ENCODE data around the gene APBA1.
"Not testable (repeated sequence)": the region's sequence is repeated elsewhere in the genome, so short reads cannot be mapped to it uniquely, and the experiment has no call there.

APBA1 gene

DNA sequence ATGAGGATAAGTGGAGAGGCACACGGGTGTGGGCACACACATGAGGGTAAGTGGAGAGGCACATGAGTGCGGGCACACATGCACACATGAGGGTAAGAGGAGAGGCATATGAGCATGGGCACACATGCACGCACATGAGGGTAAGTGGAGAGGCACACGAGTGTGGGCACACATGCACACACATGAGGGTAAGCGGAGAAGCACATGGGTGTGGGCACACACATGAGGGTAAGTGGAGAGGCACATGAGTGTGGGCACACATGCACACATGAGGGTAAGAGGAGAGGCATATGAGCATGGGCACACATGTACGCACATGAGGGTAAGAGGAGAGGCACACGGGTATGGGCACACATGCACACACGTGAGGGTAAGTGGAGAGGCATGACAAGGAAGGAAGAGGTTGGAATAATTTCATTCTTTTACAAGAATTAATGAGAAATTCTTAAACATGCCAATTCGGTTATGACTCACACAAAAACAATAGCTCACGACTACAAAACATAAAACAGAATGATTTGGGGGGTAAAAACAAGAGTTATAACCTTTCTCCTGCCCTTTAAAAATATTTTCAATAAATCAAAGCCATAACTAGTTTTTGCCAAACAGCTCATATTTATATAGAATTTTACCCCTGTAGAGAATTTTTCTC is 67.5 kb downstream of the APBA1 start:
- peaks cover 4% of the 10 kb centered on the region for H3K27me3 Mint-ChIP-seq
- no peaks in the 10 kb centered on the region for H3K9me3 Mint-ChIP-seq (ENCODE audit: low read depth)
- H3K4me3 Mint-ChIP-seq: no peak overlapping the region
- H3K27ac Mint-ChIP-seq: no peak overlapping the region
- peaks cover 3% of the 10 kb centered on the region for H3K36me3 Mint-ChIP-seq
- no peaks in the 10 kb centered on the region for H3K4me1 Mint-ChIP-seq (ENCODE audit: low read depth)

DNA sequence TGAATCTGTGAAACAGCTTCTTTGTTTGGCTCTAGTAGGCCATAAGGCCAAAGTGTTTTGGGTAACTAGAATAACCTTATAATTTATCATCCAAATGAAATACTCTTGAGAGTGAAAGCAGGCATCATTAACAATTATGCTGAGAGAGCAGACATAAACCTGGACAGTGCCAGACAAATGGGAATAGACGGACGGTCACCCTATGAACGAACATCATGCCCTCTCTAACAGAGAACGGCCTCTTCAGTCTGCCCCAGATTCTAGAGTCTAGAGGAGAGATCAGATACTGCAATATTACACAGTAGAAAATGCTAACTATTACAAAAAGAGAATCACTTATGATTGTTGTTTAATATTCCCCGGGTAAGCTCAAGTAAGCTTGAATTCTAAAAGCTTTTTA is 68.5 kb downstream of the APBA1 start:
- H3K27me3 Mint-ChIP-seq: peaks cover 4% of the 10 kb centered on the region
- no peak overlapping the region for H3K4me3 Mint-ChIP-seq
- no peaks in the 10 kb centered on the region for H3K9me3 Mint-ChIP-seq (ENCODE audit: low read depth)
- peaks cover 3% of the 10 kb centered on the region for H3K36me3 Mint-ChIP-seq
- no peaks in the 10 kb centered on the region for H3K4me1 Mint-ChIP-seq (ENCODE audit: low read depth)
- H3K27ac Mint-ChIP-seq: no peak overlapping the region

- Mint-ChIP-seq H3K9me3 (ENCODE audit: low read depth) (no peaks in the 10 kb centered on the region), H3K27me3 (peaks cover 3% of the 10 kb centered on the region), H3K4me3 (no peak overlapping the region), H3K4me1 (ENCODE audit: low read depth) (no peaks in the 10 kb centered on the region), H3K36me3 (peaks cover 3% of the 10 kb centered on the region), H3K27ac (no peak overlapping the region)
These were observed 69.4 kb downstream of the APBA1 start for GRCh38 chr9:69602773-69603172.

GRCh38 chr9:69601698-69602097 is 70.5 kb downstream of the APBA1 start:
- Mint-ChIP-seq H3K36me3 (no peaks in the 10 kb centered on the region), H3K27me3 (peaks cover 3% of the 10 kb centered on the region), H3K4me3 (no peak overlapping the region), H3K9me3 (ENCODE audit: low read depth) (peaks cover 1% of the 10 kb centered on the region), H3K27ac (no peak overlapping the region), H3K4me1 (ENCODE audit: low read depth) (no peaks in the 10 kb centered on the region)

- H3K27ac Mint-ChIP-seq: no peak overlapping the region
- no peak overlapping the region for H3K4me3 Mint-ChIP-seq
- peaks cover 3% of the 10 kb centered on the region for H3K9me3 Mint-ChIP-seq (ENCODE audit: low read depth)
- no peaks in the 10 kb centered on the region for H3K4me1 Mint-ChIP-seq (ENCODE audit: low read depth)
- no peaks in the 10 kb centered on the region for H3K36me3 Mint-ChIP-seq
- H3K27me3 Mint-ChIP-seq: peaks cover 5% of the 10 kb centered on the region
These were observed 71.7 kb downstream of the APBA1 start for GRCh38 chr9:69600314-69601047.

GRCh38 chr9:69599232-69599971 is 72.8 kb downstream of the APBA1 start:
- peaks cover 3% of the 10 kb centered on the region for H3K9me3 Mint-ChIP-seq (ENCODE audit: low read depth)
- no peak overlapping the region for H3K27ac Mint-ChIP-seq
- H3K27me3 Mint-ChIP-seq: peaks cover 6% of the 10 kb centered on the region
- no peaks in the 10 kb centered on the region for H3K36me3 Mint-ChIP-seq
- no peaks in the 10 kb centered on the region for H3K4me1 Mint-ChIP-seq (ENCODE audit: low read depth)
- H3K4me3 Mint-ChIP-seq: no peak overlapping the region

GRCh38 chr9:69596906-69597305 is 75.3 kb downstream of the APBA1 start:
- not testable (repeated sequence) for H3K9me3 Mint-ChIP-seq (ENCODE audit: low read depth); H3K4me3 Mint-ChIP-seq

DNA sequence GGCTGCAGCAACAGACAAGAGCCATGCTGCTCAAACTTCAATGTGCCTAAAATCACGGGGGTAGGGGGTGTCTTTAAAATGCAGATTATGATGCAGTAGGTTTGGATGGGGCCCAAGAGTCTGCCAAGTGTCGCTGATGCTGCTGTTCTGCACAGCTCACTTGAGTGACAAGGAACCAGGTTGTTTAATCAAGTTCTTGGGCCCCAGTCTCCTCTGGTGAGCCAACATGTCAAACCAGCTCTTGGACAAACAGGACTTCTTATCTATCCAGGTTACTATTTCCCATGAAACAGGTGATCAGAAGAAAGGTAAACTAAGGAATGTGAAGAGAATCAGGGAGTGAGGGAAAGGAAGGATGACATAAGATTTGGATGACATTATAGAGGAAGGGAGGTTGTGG is 78.0 kb downstream of the APBA1 start:
- H3K4me3 Mint-ChIP-seq: no peak overlapping the region
- H3K27ac Mint-ChIP-seq: no peak overlapping the region
- no peaks in the 10 kb centered on the region for H3K36me3 Mint-ChIP-seq
- H3K4me1 Mint-ChIP-seq (ENCODE audit: low read depth): no peaks in the 10 kb centered on the region
- H3K9me3 Mint-ChIP-seq (ENCODE audit: low read depth): peaks cover 3% of the 10 kb centered on the region
- peaks cover 5% of the 10 kb centered on the region for H3K27me3 Mint-ChIP-seq

More at GRCh38 chr9:69596906-69597305, 75.3 kb downstream of the APBA1 start:
- H3K4me1 Mint-ChIP-seq (ENCODE audit: low read depth); H3K27me3 Mint-ChIP-seq; H3K27ac Mint-ChIP-seq; H3K36me3 Mint-ChIP-seq: not testable (repeated sequence)

DNA sequence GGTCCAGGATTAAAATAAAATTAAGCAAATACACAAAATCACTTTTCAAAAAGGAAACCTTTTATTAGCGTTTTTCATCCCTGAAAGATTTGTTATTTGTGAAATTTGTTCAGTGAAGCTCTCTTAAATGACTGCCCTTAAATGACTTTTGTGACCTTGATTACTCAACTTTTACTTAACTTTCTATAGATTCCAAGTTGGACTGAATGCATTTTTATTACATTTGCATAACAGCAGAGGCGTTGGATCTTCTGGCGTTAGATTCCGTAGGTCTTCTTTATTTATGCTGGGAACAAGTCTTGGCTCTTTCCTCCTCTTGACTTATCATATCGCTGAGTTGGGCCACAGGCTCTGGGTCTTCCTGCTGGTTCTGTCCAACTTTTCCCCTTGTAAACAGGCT is 78.4 kb downstream of the APBA1 start:
- no peak overlapping the region for H3K4me3 Mint-ChIP-seq
- H3K27me3 Mint-ChIP-seq: peaks cover 5% of the 10 kb centered on the region
- H3K36me3 Mint-ChIP-seq: no peaks in the 10 kb centered on the region
- no peaks in the 10 kb centered on the region for H3K4me1 Mint-ChIP-seq (ENCODE audit: low read depth)
- H3K9me3 Mint-ChIP-seq (ENCODE audit: low read depth): peaks cover 3% of the 10 kb centered on the region
- H3K27ac Mint-ChIP-seq: no peak overlapping the region

GRCh38 chr9:69593301-69593700 is 78.9 kb downstream of the APBA1 start:
- Mint-ChIP-seq H3K4me3 (no peak overlapping the region), H3K4me1 (ENCODE audit: low read depth) (no peaks in the 10 kb centered on the region), H3K36me3 (no peaks in the 10 kb centered on the region), H3K9me3 (ENCODE audit: low read depth) (peaks cover 3% of the 10 kb centered on the region), H3K27me3 (peaks cover 5% of the 10 kb centered on the region), H3K27ac (no peak overlapping the region)

GRCh38 chr9:69590266-69590665 is 81.9 kb downstream of the APBA1 start:
- Mint-ChIP-seq H3K27ac (no peak overlapping the region), H3K4me1 (ENCODE audit: low read depth) (no peaks in the 10 kb centered on the region), H3K36me3 (no peaks in the 10 kb centered on the region), H3K9me3 (ENCODE audit: low read depth) (no peaks in the 10 kb centered on the region), H3K4me3 (no peak overlapping the region), H3K27me3 (peaks cover 3% of the 10 kb centered on the region)

DNA sequence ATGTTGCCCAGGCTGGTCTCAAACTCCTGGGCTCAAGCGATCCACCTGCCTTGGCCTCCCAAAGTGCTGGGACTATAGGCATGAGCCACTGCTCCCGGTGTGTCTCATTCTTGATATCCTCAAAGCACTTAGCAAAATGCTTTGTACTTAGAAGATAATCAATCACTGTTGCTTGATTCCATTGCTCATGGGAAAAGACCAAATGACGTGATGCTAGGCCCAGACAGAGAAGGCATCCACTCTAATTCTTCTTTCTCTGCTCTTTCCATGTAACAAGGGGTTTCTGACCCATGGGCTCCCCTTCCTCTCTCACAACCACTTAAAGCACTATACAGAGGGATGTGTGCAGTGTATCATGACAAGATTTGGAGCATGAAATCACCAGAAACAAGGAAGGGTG is 83.0 kb downstream of the APBA1 start:
- Mint-ChIP-seq H3K27me3 (peaks cover 3% of the 10 kb centered on the region), H3K9me3 (ENCODE audit: low read depth) (no peaks in the 10 kb centered on the region), H3K4me1 (ENCODE audit: low read depth) (no peaks in the 10 kb centered on the region), H3K36me3 (no peaks in the 10 kb centered on the region), H3K4me3 (no peak overlapping the region), H3K27ac (no peak overlapping the region)

- H3K27ac Mint-ChIP-seq: no peak overlapping the region
These were observed 86.6 kb downstream of the APBA1 start for GRCh38 chr9:69585571-69585970.

DNA sequence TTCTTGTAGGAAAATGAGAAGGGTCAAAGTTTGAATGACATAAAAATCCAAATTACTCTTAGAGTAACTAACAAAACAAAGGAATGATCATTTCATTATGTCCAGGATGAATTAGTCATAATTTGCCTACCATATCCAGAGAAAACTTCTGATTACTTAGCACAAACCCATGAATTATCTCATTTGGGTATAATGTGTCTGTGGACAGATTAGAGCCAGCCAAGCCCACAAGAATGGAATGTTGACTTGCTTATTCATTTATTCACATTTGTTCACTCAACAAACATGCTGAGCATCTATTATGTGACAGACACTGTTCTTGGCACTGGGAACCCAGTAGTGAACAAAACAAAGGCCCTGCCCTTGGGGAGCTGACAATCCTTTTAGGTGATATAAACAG is 87.4 kb downstream of the APBA1 start:
- Mint-ChIP-seq H3K4me3 (no peak overlapping the region), H3K4me1 (ENCODE audit: low read depth) (no peaks in the 10 kb centered on the region), H3K9me3 (ENCODE audit: low read depth) (no peaks in the 10 kb centered on the region), H3K27ac (no peak overlapping the region), H3K36me3 (no peaks in the 10 kb centered on the region), H3K27me3 (peaks cover 8% of the 10 kb centered on the region)

More at GRCh38 chr9:69585571-69585970, 86.6 kb downstream of the APBA1 start:
- peaks cover 9% of the 10 kb centered on the region for H3K27me3 Mint-ChIP-seq
- no peaks in the 10 kb centered on the region for H3K4me1 Mint-ChIP-seq (ENCODE audit: low read depth)
- H3K4me3 Mint-ChIP-seq: no peak overlapping the region
- H3K36me3 Mint-ChIP-seq: no peaks in the 10 kb centered on the region
- no peaks in the 10 kb centered on the region for H3K9me3 Mint-ChIP-seq (ENCODE audit: low read depth)

DNA sequence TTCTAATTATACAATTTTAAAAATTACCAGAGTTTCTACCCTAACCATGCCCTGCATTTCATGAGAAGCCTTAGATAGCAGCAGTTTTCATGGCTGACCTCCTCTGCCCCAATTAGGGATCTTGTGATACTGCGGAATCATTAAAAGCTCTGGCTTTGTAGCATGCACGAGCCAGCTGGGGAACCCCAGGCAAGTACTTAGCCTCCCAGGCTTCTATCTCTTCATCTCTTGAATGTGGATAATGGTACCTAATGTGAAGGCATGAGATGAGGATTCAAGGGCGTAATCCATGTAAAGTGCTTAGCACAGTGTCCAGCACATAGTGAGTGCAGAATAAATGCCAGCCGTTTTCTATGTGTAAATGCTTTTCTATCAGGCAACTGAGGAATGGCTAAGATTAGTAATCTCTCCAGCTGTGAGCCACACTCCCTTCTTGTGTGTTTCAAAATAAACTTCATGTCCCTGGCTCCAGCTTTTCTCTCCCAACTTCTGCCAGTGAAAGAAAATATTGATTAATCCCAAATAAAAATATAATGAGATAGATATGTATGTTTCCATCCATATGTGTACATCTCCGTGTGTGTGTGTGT is 88.4 kb downstream of the APBA1 start:
- Mint-ChIP-seq H3K9me3 (ENCODE audit: low read depth) (no peaks in the 10 kb centered on the region), H3K27me3 (peaks cover 9% of the 10 kb centered on the region), H3K27ac (no peak overlapping the region), H3K36me3 (no peaks in the 10 kb centered on the region), H3K4me1 (ENCODE audit: low read depth) (no peaks in the 10 kb centered on the region), H3K4me3 (no peak overlapping the region)

Data from activated naive CD8-positive, alpha-beta T cell (primary cell).